Measurements from ENCODE around the gene FOXRED1. TPM values are rescaled to one million over a fixed set of nuclear protein-coding genes. Genes with fewer than 3 reads are reported as not detected.

The FOXRED1 gene
- total and polyA plus RNA-seq, 2 of the 13 experiments (the other 11 are each of a cell fraction or from before 2014, with no cell fraction given), result 29.6 to 42.9 TPM

DNA sequence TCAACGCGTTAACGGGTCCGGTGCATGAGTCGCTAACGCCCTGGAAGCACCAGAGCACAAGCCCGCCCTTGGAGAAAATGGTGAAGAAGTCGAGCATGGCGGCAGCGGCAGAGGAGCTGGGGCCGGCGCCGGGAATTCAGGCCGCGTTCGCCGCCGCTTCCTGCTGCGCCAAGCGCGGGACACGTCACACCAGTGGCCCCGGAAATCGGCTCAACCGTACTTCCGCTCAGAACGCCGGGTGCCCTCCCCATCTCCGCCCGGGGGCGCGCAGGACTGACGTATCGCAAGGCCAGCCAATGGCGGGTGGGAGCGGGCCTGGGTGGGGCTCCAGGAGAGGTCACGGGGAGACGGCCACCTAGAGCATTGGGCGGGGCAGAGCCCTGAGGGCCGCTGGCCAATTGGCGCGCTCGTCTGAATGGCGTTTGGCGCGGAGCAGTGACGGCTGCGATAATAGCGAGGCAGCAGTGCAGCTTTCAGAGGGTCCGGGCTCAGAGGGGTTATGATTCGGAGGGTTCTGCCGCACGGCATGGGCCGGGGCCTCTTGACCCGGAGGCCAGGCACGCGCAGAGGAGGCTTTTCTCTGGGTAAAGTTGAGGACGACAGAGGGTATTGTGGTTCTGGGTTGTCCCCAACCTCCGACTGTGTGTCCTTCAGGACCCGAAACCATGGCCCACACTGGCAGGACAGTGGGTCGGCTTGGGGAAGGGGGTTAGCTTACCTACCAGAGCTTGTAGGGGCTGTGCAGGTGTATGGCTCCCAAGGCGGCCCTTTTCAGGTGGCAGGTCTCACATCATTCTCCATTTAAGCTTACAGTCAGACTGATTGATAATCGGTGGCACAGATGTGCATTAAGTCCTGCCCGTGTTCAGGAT, at the start of gene FOXRED1, which contains the start of gene SRPRA (continued):
- TF ChIP-seq, protein P1, sequence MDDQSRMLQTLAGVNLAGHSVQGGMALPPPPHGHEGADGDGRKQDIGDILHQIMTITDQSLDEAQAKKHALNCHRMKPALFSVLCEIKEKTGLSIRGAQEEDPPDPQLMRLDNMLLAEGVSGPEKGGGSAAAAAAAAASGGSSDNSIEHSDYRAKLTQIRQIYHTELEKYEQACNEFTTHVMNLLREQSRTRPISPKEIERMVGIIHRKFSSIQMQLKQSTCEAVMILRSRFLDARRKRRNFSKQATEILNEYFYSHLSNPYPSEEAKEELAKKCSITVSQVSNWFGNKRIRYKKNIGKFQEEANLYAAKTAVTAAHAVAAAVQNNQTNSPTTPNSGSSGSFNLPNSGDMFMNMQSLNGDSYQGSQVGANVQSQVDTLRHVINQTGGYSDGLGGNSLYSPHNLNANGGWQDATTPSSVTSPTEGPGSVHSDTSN (CRISPR knock-in tag; IDR thresholded peaks at IDR 0.05; ENCODE audit: borderline replicate concordance), result no peak
- no peak for TF ChIP-seq ZNF777 (CRISPR knock-in tag; IDR thresholded peaks at IDR 0.05)
- TF ChIP-seq, protein P2, sequence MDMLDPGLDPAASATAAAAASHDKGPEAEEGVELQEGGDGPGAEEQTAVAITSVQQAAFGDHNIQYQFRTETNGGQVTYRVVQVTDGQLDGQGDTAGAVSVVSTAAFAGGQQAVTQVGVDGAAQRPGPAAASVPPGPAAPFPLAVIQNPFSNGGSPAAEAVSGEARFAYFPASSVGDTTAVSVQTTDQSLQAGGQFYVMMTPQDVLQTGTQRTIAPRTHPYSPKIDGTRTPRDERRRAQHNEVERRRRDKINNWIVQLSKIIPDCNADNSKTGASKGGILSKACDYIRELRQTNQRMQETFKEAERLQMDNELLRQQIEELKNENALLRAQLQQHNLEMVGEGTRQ (IDR thresholded peaks at IDR 0.05; ENCODE audit: low read depth, low read length), result peak; percentile 78
- TF ChIP-seq, protein P2 (CRISPR knock-in tag; IDR thresholded peaks at IDR 0.05; ENCODE audit: borderline replicate concordance), result peak; percentile 93; the same call in 1 of the 2 replicates
- TF ChIP-seq ASH2L (IDR thresholded peaks at IDR 0.05; ENCODE audit: insufficient read length, low read depth, low read length), result peak; percentile 66
- TF ChIP-seq TOE1 (CRISPR knock-in tag; IDR thresholded peaks at IDR 0.05), result no peak
- TF ChIP-seq ZNF180 (CRISPR knock-in tag; IDR thresholded peaks at IDR 0.05; ENCODE audit: borderline replicate concordance, low read depth), result no peak
- TF ChIP-seq ZSCAN29 (CRISPR knock-in tag; conservative IDR thresholded peaks at IDR 0.05), result peak; percentile 59; the same call in 1 of the 2 replicates
- TF ChIP-seq ZNF292 (CRISPR knock-in tag; IDR thresholded peaks at IDR 0.05; ENCODE audit: borderline replicate concordance, low read depth), result no peak
- no peak; the same call in 1 of the 2 replicates for TF ChIP-seq ZBTB44 (CRISPR knock-in tag; IDR thresholded peaks at IDR 0.05)
- peak; percentile 65; the same call in 1 of the 2 replicates for TF ChIP-seq SP5 (CRISPR knock-in tag; IDR thresholded peaks at IDR 0.05; ENCODE audit: borderline replicate concordance, low read depth)
- TF ChIP-seq CBFB (CRISPR knock-in tag; IDR thresholded peaks at IDR 0.05), result 0 out of 2 replicates have a peak, but pooled peaks have one; percentile 56
- peak; percentile 55; the same call in 1 of the 2 replicates for TF ChIP-seq ERF (CRISPR knock-in tag; IDR thresholded peaks at IDR 0.05)
- TF ChIP-seq ZNF124 (CRISPR knock-in tag; IDR thresholded peaks at IDR 0.05), result no peak
- TF ChIP-seq SSRP1 (CRISPR knock-in tag; IDR thresholded peaks at IDR 0.05), result no peak
- no peak for TF ChIP-seq ZNF570 (CRISPR knock-in tag; IDR thresholded peaks at IDR 0.05; ENCODE audit: borderline replicate concordance)
- peak; percentile 97 for TF ChIP-seq KDM5A (IDR thresholded peaks at IDR 0.05; ENCODE audit: borderline replicate concordance, low read length)
- no peak for TF ChIP-seq ZFP36 (IDR thresholded peaks at IDR 0.05; ENCODE audit: borderline replicate concordance, low read depth, low read length, partially characterized antibody)
- TF ChIP-seq, protein P3, sequence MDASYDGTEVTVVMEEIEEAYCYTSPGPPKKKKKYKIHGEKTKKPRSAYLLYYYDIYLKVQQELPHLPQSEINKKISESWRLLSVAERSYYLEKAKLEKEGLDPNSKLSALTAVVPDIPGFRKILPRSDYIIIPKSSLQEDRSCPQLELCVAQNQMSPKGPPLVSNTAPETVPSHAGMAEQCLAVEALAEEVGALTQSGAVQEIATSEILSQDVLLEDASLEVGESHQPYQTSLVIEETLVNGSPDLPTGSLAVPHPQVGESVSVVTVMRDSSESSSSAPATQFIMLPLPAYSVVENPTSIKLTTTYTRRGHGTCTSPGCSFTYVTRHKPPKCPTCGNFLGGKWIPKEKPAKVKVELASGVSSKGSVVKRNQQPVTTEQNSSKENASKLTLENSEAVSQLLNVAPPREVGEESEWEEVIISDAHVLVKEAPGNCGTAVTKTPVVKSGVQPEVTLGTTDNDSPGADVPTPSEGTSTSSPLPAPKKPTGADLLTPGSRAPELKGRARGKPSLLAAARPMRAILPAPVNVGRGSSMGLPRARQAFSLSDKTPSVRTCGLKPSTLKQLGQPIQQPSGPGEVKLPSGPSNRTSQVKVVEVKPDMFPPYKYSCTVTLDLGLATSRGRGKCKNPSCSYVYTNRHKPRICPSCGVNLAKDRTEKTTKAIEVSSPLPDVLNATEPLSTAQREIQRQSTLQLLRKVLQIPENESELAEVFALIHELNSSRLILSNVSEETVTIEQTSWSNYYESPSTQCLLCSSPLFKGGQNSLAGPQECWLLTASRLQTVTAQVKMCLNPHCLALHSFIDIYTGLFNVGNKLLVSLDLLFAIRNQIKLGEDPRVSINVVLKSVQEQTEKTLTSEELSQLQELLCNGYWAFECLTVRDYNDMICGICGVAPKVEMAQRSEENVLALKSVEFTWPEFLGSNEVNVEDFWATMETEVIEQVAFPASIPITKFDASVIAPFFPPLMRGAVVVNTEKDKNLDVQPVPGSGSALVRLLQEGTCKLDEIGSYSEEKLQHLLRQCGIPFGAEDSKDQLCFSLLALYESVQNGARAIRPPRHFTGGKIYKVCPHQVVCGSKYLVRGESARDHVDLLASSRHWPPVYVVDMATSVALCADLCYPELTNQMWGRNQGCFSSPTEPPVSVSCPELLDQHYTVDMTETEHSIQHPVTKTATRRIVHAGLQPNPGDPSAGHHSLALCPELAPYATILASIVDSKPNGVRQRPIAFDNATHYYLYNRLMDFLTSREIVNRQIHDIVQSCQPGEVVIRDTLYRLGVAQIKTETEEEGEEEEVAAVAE (CRISPR knock-in tag; IDR thresholded peaks at IDR 0.05; ENCODE audit: borderline replicate concordance), result peak; percentile 98

Measured in HepG2 (cell line).